ENCODE data around the gene CCDC88B. TPM values are rescaled to one million over a fixed set of nuclear protein-coding genes. Genes with fewer than 3 reads are reported as not detected.
"Not testable (repeated sequence)": the region's sequence is repeated elsewhere in the genome, so short reads cannot be mapped to it uniquely, and the experiment has no call there.

The CCDC88B gene
- total RNA-seq, 1 experiment from 2014 or later = 14.7 TPM

GRCh38 chr11:64315667-64316526, 24.1 kb upstream of the CCDC88B start:
- H3K79me2 ChIP-seq (ENCODE audit: insufficient read depth, low read length) = peaks cover 40% of the 10 kb centered on the region
- BruUV-seq (replicated peaks); H3K9me3 ChIP-seq (ENCODE audit: control insufficient read depth in 1 of 2, insufficient read depth in 1 of 2, low read depth in 1 of 2, low read length in 2 of 2); DNase-seq (ENCODE audit: low read depth, low spot score); H4K20me1 ChIP-seq (ENCODE audit: insufficient read depth); H3K27me3 ChIP-seq (ENCODE audit: insufficient read depth, low read length); H2AFZ ChIP-seq (ENCODE audit: low read depth, low read length, poor library complexity, severe bottlenecking); H3K9me2 ChIP-seq (ENCODE audit: insufficient read depth); intact Hi-C loops (cut with micrococcal nuclease); ATAC-seq: not testable (repeated sequence)
- ChIA-PET POLR2A (interaction anchor here (2.1 to 3.0 kb wide), 2 partner anchors 17 to 39 kb away, joined by 18 to 77 read pairs; no protein-coding TSS in a partner anchor), RAD21 (ENCODE audit: low non-redundant PET in 1 of 2, low total read pairs in 2 of 2, uncharacterized antibody in 2 of 2, unreplicated experiment in 2 of 2) (interaction anchor here (0.7 to 2.6 kb wide), 3 partner anchors 39 to 41 kb away, joined by 3 to 29 read pairs (median 5); no protein-coding TSS in a partner anchor), CTCF (interaction anchor here (3.2 to 3.7 kb wide), 2 partner anchors 27 to 40 kb away, joined by 27 to 92 read pairs; no protein-coding TSS in a partner anchor)
- TF ChIP-seq POLR2AphosphoS5 (IDR thresholded peaks at IDR 0.05; ENCODE audit: low read depth, low read length) = peak; percentile 11
- H3K36me3 ChIP-seq (ENCODE audit: control insufficient read depth in 1 of 2, insufficient read depth in 2 of 2, low read length in 2 of 2) = peaks cover 5 to 23% of the 10 kb centered on the region in 2 experiments; a peak in 2 of 4 replicates
- H3K9ac ChIP-seq (ENCODE audit: low read length) = peak overlapping the region; percentile 89
- H3K4me3 ChIP-seq (replicated peaks in 1 of 2; ENCODE audit: low read depth in 1 of 2, low read length in 2 of 2) = peak overlapping the region; percentile 80 to 84
- H3K4me2 ChIP-seq (ENCODE audit: low read length) = peak overlapping the region; percentile 77
- peak overlapping the region; percentile 83 for H3K27ac ChIP-seq (ENCODE audit: low read depth, low read length)
- H3K4me1 ChIP-seq (ENCODE audit: control insufficient read depth in 1 of 2, insufficient read depth in 2 of 2, low read length in 2 of 2) = peaks cover 15 to 43% of the 10 kb centered on the region in 2 experiments

GRCh38 chr11:64316672-64317324, 23.2 kb upstream of the CCDC88B start:
- no peak overlapping the region for H2AFZ ChIP-seq (ENCODE audit: low read depth, low read length, poor library complexity, severe bottlenecking)
- peaks cover 22 to 51% of the 10 kb centered on the region in 2 experiments for H3K4me1 ChIP-seq (ENCODE audit: control insufficient read depth in 1 of 2, insufficient read depth in 2 of 2, low read length in 2 of 2)
- intact Hi-C loops (cut with micrococcal nuclease) = loop anchor here (1.0 kb wide), 3 partner anchors 15 to 43 kb away; partner anchors contain the start of gene RPS6KA4
- 0 out of 2 replicates have a peak, but pooled peaks have one; percentile 22 for TF ChIP-seq ZFX (IDR thresholded peaks at IDR 0.05)
- no peak for TF ChIP-seq POLR2A (IDR thresholded peaks at IDR 0.05; ENCODE audit: borderline replicate concordance, extremely low read depth, insufficient read depth, insufficient read length)
- TF ChIP-seq CTCF (IDR thresholded peaks at IDR 0.05 in 2 of 3, conservative IDR thresholded peaks at IDR 0.05 in 1 of 3; ENCODE audit: borderline replicate concordance in 1 of 3, insufficient read depth in 1 of 3, low read depth in 2 of 3, low read length in 2 of 3) = peak in 2 of 3 experiments; percentile 27 to 34; a peak in 2 of 6 replicates
- TF ChIP-seq SIN3A (IDR thresholded peaks at IDR 0.05; ENCODE audit: low read depth) = no peak
- no peak for TF ChIP-seq FOSL1 (IDR thresholded peaks at IDR 0.05; ENCODE audit: low read depth)
- no peak for TF ChIP-seq CBX3 (IDR thresholded peaks at IDR 0.05; ENCODE audit: low read depth)
- no peak for TF ChIP-seq CEBPB (IDR thresholded peaks at IDR 0.05; ENCODE audit: low read depth)
- no peak for TF ChIP-seq TCF7L2 (IDR thresholded peaks at IDR 0.05; ENCODE audit: borderline replicate concordance, extremely low read depth, insufficient read depth, insufficient read length)
- no peak for TF ChIP-seq EZH2phosphoT487 (IDR thresholded peaks at IDR 0.05; ENCODE audit: borderline replicate concordance)
- TF ChIP-seq RAD21 (IDR thresholded peaks at IDR 0.05; ENCODE audit: low read depth) = no peak
- H4K20me1 ChIP-seq (ENCODE audit: insufficient read depth) = no peaks in the 10 kb centered on the region
- H3K27me3 ChIP-seq (ENCODE audit: insufficient read depth, low read length) = no peaks in the 10 kb centered on the region
- no peaks in the 10 kb centered on the region for H3K9me3 ChIP-seq (ENCODE audit: control insufficient read depth in 1 of 2, insufficient read depth in 1 of 2, low read depth in 1 of 2, low read length in 2 of 2)
- H3K36me3 ChIP-seq (ENCODE audit: control insufficient read depth in 1 of 2, insufficient read depth in 2 of 2, low read length in 2 of 2) = peaks cover 7 to 23% of the 10 kb centered on the region in 2 experiments; a peak in 2 of 4 replicates
- no peaks in the 10 kb centered on the region for H3K9me2 ChIP-seq (ENCODE audit: insufficient read depth)
- POLR2A ChIA-PET = interaction anchor here (0.8 to 3.0 kb wide), 16 partner anchors 10 to 75 kb away, joined by 3 to 77 read pairs (median 8); partner anchors contain the start of genes CATSPERZ, ESRRA, FKBP2 and PLCB3
- H3K4me2 ChIP-seq (ENCODE audit: low read length) = peak overlapping the region; percentile 77
- peak overlapping the region; percentile 83 for H3K27ac ChIP-seq (ENCODE audit: low read depth, low read length)
- DNase-seq (ENCODE audit: low read depth, low spot score) (peak; percentile 44), ATAC-seq (peak; percentile 23)
- CTCF ChIA-PET = interaction anchor here (0.8 to 3.7 kb wide), 15 partner anchors 10 to 336 kb away, joined by 3 to 92 read pairs (median 6); partner anchors contain the start of genes ESRRA and FKBP2
- peak overlapping the region; percentile 80 to 84 for H3K4me3 ChIP-seq (replicated peaks in 1 of 2; ENCODE audit: low read depth in 1 of 2, low read length in 2 of 2)
- RAD21 ChIA-PET (ENCODE audit: low non-redundant PET in 1 of 2, low total read pairs in 2 of 2, uncharacterized antibody in 2 of 2, unreplicated experiment in 2 of 2) = interaction anchor here (0.7 to 2.6 kb wide), 6 partner anchors 36 to 45 kb away, joined by 3 to 29 read pairs (median 4); no protein-coding TSS in a partner anchor
- BruUV-seq (replicated peaks) = TSS peak; percentile 99
- peak overlapping the region; percentile 89 for H3K9ac ChIP-seq (ENCODE audit: low read length)
- peaks cover 37% of the 10 kb centered on the region for H3K79me2 ChIP-seq (ENCODE audit: insufficient read depth, low read length)

Data from HCT116 (cell line).